ENCODE measurements around the gene TRMT10B. TPM values are rescaled to one million over a fixed set of nuclear protein-coding genes. Genes with fewer than 3 reads are reported as not detected.

The TRMT10B gene
- total and polyA plus RNA-seq, 2 of the 13 experiments (the other 11 are each of a cell fraction or from before 2014, with no cell fraction given): 3.1 to 3.9 TPM

- TF ChIP-seq MTF2 (CRISPR knock-in tag; IDR thresholded peaks at IDR 0.05; ENCODE audit: borderline replicate concordance): peak; percentile 96
- TF ChIP-seq IKZF5 (CRISPR knock-in tag; IDR thresholded peaks at IDR 0.05): peak; percentile 88
- no peak for TF ChIP-seq ZNF354B (CRISPR knock-in tag; IDR thresholded peaks at IDR 0.05)
- TF ChIP-seq HHEX (CRISPR knock-in tag; IDR thresholded peaks at IDR 0.05): no peak
- no peak for TF ChIP-seq ZNF660 (CRISPR knock-in tag; IDR thresholded peaks at IDR 0.05; ENCODE audit: borderline replicate concordance, low read depth)
- peak; percentile 91 for TF ChIP-seq HOXA3 (CRISPR knock-in tag; IDR thresholded peaks at IDR 0.05)
- TF ChIP-seq SP1 (IDR thresholded peaks at IDR 0.05): no peak
- TF ChIP-seq SP1 (CRISPR knock-in tag; IDR thresholded peaks at IDR 0.05): peak; percentile 51
- TF ChIP-seq DNMT3B (CRISPR knock-in tag; conservative IDR thresholded peaks at IDR 0.05): no peak; the same call in 1 of the 2 replicates
- peak; percentile 81; the same call in 1 of the 2 replicates for TF ChIP-seq SNAI1 (CRISPR knock-in tag; IDR thresholded peaks at IDR 0.05; ENCODE audit: borderline replicate concordance)
- TF ChIP-seq RBAK (CRISPR knock-in tag; IDR thresholded peaks at IDR 0.05): no peak
- peak; percentile 89 for TF ChIP-seq TOPORS (CRISPR knock-in tag; IDR thresholded peaks at IDR 0.05)
- no peak for TF ChIP-seq ZNF850 (CRISPR knock-in tag; conservative IDR thresholded peaks at IDR 0.05)
- peak; percentile 48; the same call in 1 of the 2 replicates for TF ChIP-seq CCDC6 (CRISPR knock-in tag; IDR thresholded peaks at IDR 0.05)
- no peak; the same call in 1 of the 2 replicates for TF ChIP-seq PRMT3 (CRISPR knock-in tag; IDR thresholded peaks at IDR 0.05; ENCODE audit: borderline replicate concordance, low read depth)
- no peak for TF ChIP-seq SMYD3 (CRISPR knock-in tag; IDR thresholded peaks at IDR 0.05)
- no peak for TF ChIP-seq WIZ (CRISPR knock-in tag; IDR thresholded peaks at IDR 0.05)
- TF ChIP-seq LRRFIP1 (CRISPR knock-in tag; conservative IDR thresholded peaks at IDR 0.05): 0 out of 2 replicates have a peak, but pooled peaks have one; percentile 29
- no peak for TF ChIP-seq PPARG (CRISPR knock-in tag; conservative IDR thresholded peaks at IDR 0.05)
- no peak for TF ChIP-seq SRSF9 (IDR thresholded peaks at IDR 0.05; ENCODE audit: borderline replicate concordance, insufficient read depth, low read depth, low read length, poor library complexity, severe bottlenecking)
- TF ChIP-seq ZHX1 (CRISPR knock-in tag; IDR thresholded peaks at IDR 0.05; ENCODE audit: low read depth): no peak; the same call in 1 of the 2 replicates
- peak; percentile 68 for TF ChIP-seq SMAD1 (CRISPR knock-in tag; IDR thresholded peaks at IDR 0.05; ENCODE audit: borderline replicate concordance, low read depth)
- TF ChIP-seq NFKBIZ (CRISPR knock-in tag; IDR thresholded peaks at IDR 0.05): no peak; the same call in 1 of the 2 replicates
Measured at GRCh38 chr9:37784616-37785483, 31.2 kb downstream of the TRMT10B start, which contains the start of gene EXOSC3 (continued).
